ENCODE results near the gene GMPPA.

GMPPA gene

GRCh38 chr2:219521066-219521880 lies 22.6 kb downstream of the GMPPA start:
- no peak overlapping the region for H3K27ac ChIP-seq
- TF ChIP-seq ZFX (IDR thresholded peaks at IDR 0.05), result no peak
- TF ChIP-seq, protein P1, sequence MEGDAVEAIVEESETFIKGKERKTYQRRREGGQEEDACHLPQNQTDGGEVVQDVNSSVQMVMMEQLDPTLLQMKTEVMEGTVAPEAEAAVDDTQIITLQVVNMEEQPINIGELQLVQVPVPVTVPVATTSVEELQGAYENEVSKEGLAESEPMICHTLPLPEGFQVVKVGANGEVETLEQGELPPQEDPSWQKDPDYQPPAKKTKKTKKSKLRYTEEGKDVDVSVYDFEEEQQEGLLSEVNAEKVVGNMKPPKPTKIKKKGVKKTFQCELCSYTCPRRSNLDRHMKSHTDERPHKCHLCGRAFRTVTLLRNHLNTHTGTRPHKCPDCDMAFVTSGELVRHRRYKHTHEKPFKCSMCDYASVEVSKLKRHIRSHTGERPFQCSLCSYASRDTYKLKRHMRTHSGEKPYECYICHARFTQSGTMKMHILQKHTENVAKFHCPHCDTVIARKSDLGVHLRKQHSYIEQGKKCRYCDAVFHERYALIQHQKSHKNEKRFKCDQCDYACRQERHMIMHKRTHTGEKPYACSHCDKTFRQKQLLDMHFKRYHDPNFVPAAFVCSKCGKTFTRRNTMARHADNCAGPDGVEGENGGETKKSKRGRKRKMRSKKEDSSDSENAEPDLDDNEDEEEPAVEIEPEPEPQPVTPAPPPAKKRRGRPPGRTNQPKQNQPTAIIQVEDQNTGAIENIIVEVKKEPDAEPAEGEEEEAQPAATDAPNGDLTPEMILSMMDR (conservative IDR thresholded peaks at IDR 0.05), result peak; percentile 63

GRCh38 chr2:219522111-219523030 lies 23.7 kb downstream of the GMPPA start:
- TF ChIP-seq ZFX (IDR thresholded peaks at IDR 0.05), result no peak
- TF ChIP-seq, protein P1 (conservative IDR thresholded peaks at IDR 0.05), result no peak
- H3K27ac ChIP-seq, result no peak overlapping the region

GRCh38 chr2:219523031-219523671 lies 24.5 kb downstream of the GMPPA start:
- H3K27ac ChIP-seq, result no peak overlapping the region

GRCh38 chr2:219524817-219525216 lies 26.1 kb downstream of the GMPPA start:
- H3K27ac ChIP-seq, result no peak overlapping the region
- TF ChIP-seq, protein P1 (conservative IDR thresholded peaks at IDR 0.05), result no peak
- TF ChIP-seq ZFX (IDR thresholded peaks at IDR 0.05), result no peak

More at GRCh38 chr2:219523031-219523671, 24.5 kb downstream of the GMPPA start:
- no peak for TF ChIP-seq ZFX (IDR thresholded peaks at IDR 0.05)
- TF ChIP-seq, protein P1 (conservative IDR thresholded peaks at IDR 0.05), result no peak

GRCh38 chr2:219525533-219526232 lies 27.0 kb downstream of the GMPPA start:
- TF ChIP-seq, protein P1 (conservative IDR thresholded peaks at IDR 0.05), result no peak
- no peak for TF ChIP-seq ZFX (IDR thresholded peaks at IDR 0.05)
- no peak overlapping the region for H3K27ac ChIP-seq

DNA sequence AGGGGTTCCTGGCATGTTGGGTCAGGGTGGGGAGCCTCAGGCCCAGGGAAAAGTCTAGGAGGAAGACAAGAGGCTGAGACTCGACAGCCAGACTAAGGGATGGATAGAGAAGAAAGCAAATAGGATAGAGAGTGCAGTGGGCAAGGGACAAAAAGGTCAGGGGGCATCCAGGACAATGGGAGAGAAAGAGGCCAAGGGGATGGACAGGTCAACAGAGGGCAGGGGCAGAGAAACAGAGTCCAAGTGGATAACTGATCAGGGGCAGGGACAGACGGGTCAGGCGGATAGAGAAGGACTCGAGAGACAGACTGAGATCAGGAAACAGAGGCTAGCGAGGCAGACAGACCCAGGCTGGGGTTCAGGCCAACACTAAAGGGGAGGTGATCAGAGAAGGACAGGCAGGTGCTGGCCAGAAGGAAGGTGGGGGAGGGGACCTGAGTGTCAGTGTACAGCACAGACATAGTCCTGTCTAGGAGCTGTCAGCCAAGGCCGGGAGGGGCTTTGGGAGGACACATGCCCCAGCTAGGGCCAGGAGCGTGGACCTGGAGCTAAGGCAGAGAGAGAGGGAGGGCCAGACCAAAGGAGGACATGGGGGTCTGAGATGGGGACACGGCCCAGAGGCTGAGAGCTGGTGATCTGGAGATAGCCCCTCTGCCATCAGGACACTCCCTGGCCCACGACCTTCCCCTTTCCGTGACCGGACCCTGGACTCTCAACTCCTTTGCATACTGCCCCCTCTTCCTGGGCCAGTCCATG lies 27.8 kb downstream of the GMPPA start:
- H3K27ac ChIP-seq, result no peak overlapping the region
- TF ChIP-seq ZFX (IDR thresholded peaks at IDR 0.05), result no peak

- TF ChIP-seq, protein P1 (conservative IDR thresholded peaks at IDR 0.05), result no peak
- no peak for TF ChIP-seq ZFX (IDR thresholded peaks at IDR 0.05)
- H3K27ac ChIP-seq, result no peak overlapping the region
These were observed 28.3 kb downstream of the GMPPA start for GRCh38 chr2:219527076-219527394.
